HG02571 (cell line): Measurements from ENCODE around the gene GASK1A.
"Not testable (repeated sequence)": the region's sequence is repeated elsewhere in the genome, so short reads cannot be mapped to it uniquely, and the experiment has no call there.

ENCODE experiments used
- ATAC-seq: cut with Tn5 transposase; IDR thresholded peaks from one replicate; pipeline ENCODE4 v1.9.1; 2021; ENCODE audit warnings: mild to moderate bottlenecking, moderate library complexity; ENCODE audit not compliant: unreplicated experiment

The GASK1A gene

DNA sequence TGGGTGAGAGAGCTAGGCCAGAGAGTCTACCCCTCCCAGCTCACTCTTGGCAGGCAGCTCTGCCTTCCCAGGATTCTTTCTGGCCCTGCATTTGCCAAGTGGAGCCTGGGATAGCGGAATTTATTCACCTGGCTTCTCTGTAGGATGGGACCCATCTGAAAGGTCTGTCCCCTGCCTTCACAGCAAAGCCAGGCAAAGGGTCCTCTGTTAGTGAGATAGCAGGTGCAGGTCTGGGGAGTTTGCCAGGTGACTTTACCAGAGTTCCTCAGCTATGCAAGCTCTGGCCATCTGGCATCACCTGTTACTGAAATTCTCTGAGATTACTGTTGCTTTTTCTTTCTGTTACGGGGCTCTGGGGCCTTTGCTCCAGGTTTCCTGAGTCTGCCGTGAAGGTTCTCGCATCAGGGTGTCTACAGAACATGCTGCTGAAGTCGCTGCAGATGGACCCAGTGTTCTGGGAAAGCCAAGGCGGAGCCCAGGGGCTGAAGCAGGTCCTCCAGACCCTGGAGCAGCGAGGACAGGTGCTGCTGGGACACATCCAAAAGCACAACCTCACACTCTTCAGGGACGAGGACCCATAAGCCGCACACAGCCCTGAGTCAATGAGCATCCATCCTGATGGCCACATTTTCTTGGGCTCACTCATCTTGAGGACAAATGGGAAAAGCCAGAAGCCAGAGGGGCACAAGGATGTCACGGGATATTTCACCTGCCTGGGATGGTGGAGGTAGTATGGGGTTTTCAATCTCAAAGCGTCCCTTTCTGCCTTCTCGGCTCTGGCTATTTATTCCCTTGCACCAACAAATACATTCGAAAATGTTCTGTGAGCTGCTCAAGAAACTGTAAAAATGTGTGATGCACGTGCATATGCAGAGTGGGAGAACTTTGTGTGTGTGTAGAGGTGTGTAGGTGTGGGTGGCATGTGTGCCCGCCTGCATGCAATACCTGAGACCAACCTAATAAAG is 77.0 kb downstream of the GASK1A start:
- no peak for ATAC-seq

DNA sequence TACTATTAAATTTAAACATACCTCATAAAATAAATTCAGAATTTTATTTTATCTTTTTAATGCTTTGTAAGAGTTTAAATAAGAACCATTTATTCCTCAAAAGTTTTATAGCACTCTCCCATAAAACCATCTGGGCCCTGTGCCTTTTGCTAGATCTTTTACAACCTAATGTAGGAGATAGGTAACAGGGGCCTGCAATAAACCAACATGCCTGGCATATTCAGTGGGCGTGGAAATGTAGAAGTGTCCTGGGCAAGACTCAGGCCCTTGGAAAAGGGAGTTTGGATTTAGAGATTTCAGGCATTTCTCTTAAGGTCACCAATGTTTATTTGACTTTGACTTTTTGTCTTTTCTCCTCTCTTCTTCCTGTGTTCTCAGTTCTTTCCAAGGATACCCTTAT is 80.3 kb downstream of the GASK1A start:
- ATAC-seq, result no peak

DNA sequence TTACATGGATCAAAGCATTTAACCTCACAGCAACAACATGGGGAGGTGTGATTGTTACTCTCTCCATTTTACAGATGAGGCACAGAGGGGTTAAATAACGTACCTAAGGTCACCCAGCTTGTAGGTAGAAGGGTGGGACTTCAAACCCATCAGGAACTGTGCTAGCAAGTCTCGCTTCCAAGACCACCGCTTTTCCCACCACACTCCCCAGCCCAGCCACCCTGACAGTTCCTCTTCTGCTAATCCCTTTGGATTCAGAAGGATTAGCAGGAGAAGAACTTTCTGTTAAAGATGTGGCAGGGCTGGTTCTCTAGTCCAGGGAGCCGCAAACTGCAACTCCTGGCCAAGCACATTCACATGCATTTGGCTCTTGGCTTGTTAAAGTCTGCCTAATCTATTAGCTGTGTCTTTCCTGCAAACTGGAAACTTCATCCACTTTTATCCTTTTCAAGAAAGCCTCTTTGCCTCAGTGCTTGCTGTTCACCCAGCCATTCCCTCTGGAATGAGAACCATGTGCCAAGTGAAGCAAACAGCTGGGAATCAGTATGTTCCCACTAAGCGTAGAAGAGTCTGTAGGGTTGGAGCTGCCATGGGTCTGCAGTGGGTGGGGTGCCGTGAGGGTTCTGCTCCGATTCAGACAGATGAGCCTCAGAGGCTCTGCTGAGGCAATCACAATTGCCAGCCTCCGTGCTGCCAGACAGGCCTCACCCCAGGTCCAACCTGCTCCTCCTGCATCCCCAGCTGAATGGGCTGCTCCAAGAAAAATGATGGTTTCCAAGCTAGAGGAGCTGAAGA is 82.2 kb downstream of the GASK1A start:
- ATAC-seq, result no peak

DNA sequence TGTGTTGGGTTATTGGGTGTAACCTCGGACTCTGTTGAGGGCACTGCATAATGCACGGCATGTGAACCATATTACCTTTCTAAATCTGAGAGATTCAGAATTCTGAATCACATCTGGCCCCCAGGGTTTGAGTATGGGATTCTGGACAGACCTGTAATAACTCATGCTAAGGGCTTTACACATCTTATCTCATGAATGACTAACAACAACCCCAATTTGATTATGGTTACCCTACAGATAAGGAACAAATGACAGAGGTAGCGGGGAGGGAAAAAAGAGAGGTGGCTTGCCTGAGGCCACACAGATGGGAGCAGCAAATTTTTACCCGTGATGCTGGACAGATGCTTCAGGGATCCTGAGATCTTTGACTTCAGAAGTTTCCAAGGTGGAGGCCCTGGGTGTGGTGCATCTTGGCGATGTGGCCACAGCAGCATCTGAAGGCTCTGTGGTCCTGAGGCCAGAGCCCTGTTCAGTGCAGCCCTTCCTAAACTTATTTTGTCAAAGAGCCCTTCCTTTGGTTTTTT is 83.0 kb downstream of the GASK1A start:
- ATAC-seq, result no peak

DNA sequence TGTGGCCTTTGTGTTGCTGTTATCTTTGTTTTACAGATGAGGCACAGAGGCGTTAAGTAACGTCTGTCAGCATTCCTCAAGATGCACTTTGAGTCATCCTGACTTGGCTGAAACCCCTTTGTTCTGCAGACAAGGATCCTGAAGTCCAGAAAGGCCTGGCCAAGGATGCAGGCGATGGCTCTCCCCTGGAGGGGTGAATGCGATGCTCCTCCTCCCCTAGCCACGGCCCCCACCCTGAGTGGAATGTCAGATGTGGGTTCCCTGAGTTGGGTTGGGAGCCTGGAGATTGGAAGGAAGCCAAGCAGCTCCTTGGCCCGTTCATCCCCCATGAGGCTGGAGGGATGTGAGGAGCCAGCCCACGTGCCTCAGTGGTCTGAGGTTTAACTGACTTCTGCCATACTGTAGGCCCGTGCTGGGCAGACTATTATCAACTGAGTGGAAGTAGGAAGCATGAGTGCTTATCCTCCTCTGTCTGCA is 83.5 kb downstream of the GASK1A start:
- ATAC-seq, result no peak

DNA sequence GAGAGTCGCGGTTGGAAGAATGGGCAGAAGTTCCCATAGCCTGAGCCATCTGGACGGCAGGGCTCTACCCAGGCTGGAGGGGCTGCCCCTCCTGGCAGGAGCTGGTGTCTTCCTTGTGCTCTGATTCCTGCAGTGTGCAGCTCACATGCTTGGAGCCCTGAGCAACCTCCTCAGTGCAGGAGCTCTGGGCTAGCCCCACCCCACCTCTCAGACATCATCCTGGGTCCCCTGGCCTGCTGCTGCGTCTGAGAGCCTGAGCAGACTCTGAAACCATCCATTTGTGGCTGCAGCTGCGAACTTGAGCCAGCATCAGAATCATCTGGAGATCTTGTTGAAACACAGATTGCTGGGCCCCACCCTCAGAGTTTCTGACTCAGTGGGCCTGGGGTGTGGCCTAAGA is 84.0 kb downstream of the GASK1A start:
- ATAC-seq, result no peak

DNA sequence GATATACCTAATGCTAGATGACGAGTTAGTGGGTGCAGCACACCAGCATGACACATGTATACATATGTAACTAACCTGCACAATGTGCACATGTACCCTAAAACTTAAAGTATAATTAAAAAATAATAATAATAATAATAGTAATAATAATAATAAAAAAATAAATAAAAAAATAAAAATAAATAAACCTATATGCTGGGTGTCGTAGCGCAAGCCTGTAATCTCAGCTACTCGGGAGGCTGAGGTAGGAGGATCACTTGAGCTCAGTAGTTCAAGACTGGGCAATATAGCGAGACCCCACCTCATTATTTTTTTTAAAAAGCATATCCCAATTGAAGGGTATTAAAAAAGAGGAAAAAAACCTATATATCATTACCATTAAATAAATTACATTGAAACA is 91.6 kb downstream of the GASK1A start:
- not testable (repeated sequence) for ATAC-seq

DNA sequence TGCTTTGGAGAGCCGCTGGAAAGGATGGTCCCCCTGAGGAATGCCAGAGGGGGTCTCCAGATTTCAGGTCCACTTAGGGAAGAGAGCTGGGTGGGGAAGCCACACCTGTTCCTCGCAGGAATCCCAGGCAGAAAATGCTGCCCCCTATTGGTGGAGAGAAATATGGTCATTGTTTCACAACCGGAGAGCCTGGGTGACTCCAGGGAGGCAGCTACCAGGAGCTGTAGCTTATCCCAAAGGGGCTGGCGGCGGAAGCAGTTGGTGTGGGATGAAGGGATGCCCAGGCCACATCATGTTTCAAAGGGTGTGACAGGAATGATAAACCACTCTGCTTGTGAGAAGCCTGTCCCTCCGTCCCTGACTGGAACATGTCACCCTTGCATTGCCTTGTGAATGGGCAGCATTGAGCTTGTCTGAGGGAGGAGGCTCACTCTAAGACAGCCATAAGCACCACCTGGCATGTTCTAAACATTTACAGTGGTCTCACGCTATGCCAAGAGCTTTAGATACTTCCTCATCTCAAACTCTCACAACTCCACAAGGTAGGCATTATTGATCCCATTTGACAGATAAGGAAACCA is 92.3 kb downstream of the GASK1A start:
- ATAC-seq, result no peak

DNA sequence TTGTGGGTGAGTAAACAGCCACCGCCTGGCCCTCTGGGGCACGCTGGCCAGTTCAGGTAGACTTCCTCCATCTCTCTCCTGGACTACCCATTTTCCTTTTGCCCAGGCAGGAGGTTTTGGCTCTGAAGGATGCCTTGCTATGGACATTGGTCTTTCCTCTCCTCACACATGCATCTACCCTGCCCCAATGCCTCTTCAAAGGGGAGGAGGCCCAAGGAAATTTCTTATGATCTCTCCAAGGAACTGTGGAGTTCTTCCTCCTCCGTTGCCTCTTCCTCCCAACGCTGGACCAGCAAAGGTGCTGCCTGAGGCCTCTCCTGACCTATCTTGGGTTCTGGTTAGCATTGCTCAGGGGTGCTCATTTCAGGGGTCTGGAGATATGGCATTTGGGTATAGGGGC is 93.2 kb downstream of the GASK1A start:
- no peak for ATAC-seq

DNA sequence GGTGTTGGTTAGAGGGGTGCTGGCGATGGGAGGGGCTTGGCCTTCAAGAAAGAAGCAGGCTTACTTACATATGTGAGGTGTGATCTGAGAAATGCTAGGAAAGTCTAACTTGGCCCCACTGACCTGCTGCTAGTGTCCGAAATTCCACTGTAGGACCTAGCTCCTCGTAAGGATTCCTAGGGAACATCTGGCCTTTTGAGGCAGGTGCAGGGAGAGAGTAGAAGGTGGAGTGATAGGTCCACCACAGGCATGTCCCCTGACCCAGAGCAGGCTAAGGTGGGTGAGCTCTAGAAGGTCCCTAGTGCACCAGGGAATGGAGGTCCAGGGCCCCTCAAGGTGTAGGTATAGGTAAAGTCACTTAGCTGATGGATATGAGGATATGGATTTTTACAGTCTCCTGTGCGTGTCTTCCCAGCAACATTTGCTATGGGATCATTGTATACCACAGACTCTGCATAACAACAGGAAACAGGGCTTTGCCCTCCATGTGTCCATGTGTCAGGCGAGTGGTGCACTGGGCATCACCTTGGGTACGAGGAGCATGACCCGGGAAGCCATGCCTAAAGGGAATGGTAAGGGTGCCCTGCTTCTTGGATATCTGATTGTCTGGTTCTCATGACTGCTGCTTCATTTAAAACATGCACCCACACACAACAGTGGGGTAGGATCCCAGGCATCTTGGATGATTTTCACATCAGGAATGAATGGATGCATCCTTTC is 94.2 kb downstream of the GASK1A start:
- no peak for ATAC-seq

DNA sequence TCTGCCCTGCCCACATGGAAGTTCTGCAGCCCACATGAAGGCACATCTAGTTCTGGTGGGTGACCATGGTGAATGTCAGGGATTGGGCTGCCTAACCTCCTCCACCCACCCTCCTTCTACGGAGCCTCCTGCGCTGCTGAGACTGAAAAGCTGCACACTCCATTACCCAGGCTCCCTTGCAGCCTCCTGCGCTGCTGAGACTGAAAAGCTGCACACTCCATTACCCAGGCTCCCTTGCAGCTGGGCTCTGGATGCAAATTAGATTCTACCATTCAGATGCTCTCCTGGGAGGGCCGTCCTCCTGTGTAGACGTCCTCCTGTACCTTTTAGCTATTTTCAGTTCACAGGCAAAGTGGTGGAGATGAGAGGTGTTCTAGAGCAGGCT is 94.7 kb downstream of the GASK1A start:
- no peak for ATAC-seq

DNA sequence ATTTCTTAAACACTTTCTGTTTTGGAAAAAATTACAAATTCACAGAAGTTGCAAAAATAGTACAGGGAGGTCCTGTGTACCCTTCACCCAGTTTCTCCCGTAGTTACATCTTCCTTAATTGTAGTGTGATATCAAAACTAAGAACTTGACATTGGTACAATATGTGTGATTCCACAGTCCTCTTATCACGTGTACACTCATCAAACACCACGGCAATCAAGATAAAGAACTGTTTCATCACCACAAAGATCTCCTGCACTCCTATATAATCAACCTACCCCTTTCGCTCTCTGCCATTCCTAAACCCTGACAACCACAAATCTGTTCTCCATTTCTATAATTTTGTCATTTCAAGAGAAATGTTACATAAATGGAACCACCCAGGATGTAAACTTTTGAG is 95.4 kb downstream of the GASK1A start:
- no peak for ATAC-seq

DNA sequence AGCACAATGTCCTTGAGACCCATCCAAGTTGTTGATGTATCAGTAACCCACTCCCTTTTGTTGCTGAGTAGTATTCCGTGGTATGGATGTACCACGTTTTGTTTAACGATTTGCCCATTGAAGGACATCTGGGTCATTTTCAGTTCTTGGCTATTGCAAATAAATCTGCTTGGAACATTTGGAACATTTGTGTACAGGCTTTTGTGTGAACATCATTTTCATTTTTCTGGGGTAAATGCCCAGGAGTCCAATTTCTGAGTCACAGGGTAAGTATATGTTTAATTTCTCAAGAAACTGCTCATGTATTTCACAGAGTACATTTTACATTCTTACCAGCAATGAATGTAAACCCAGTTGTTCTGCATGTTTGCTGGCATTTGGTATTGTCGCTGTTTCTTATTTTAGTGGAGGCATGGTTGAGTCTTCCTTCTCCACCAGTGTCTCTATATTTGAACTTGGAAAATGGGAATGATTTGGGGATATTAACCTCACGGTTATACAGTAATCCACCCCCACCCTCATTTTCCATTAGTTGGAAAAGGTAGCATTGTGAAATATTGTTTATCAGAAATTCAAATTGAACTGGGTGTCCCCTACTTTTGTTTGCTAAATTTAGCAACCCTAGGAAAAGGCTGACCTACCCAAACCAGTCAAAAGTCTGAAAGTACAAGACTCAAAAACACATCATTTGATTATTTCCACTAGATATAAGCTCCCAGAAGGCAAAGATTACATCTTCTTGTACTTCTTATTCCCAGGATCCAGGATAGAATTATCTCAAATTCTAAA is 96.0 kb downstream of the GASK1A start:
- no peak for ATAC-seq

DNA sequence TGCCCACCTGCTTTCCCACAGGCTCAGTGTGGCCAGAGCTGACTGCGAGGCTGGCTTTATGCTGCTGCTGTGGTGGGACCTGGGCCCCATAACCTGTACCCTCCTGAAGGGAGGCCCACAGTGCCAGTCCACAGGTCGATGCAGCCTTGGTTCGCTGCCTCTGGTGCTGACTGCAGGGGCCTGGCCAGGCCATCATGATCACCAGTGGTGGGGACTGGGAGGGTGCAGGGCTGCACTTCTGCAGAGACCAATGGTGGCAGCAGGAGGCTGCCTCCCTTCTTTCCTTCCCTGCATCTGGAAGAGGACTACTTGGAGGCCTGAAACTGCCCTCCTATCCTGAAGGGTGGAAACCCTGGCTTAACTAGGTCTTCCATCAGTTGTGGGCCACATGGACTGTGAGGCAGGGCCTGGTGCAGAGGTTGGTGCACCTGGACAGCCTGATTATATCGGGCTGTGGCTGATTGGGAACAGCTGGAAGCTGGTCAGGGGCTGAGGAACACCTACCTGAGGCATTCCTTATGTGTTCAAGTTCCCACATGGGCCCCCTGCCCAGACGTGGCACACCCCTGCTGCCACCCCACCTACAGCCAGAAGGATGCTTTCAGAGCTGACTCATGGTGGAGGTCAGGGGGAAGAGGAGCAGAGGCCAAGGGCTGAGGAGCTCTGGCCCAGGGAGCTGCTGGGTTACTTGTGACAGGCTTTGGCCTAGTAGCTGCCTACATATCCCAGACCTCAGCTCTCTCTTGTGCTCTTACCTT is 97.0 kb downstream of the GASK1A start:
- no peak for ATAC-seq

DNA sequence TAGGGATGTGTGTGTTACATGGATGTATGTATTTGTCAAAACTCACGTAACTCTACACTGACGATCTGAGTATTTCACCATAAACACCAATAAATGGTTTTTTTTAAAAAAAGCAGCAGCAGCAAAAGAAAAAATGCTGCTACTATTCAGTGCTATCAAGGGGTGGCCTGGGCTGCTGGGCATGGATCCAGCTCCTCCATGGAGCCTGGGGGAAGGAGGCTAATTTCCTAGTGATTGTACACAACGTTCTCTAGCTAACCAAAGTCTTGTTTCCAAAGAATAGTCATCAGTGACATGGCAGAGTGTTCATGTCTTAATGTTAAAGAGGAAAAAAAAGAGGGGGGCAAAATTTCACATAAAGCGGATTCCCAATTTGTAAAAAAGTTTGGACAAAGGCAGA is 97.7 kb downstream of the GASK1A start:
- no peak for ATAC-seq

DNA sequence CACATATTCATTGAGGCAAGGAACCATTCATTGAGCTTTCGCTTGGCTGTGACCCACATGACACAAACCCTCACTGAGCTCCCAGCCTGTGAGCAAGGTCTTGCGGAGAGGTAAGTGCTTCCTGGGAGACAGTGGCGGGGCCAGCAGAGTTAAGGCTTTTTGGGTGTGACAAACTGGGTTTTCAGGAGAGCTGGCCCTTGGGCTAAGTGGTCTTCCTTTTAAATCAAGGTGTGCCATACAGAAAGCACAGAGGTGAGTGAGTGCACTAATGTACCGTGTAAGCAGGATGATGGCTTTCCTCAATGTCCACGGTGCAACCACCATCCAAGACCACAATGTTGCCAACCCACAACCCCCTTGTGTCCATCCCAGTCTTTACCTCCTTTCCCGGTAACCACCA is 98.2 kb downstream of the GASK1A start:
- ATAC-seq, result no peak

DNA sequence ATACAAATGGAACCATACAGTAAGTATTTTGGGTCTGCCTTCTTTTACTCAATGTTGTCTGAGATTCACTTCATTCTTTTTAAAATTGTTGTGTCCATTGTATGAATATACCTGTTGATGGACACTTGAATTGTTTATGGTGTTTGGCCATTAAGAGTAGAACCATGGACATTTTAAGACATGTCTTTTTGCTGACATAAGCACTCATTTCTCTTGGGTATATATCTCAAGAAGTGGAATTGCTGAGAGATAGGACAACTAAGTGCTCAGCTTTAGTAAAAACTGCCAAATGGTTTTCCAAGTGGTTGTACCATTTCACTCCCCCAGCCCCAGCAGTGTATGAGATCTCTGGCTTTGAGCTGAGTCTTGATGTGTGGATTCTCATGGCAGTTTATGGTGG is 98.6 kb downstream of the GASK1A start:
- no peak for ATAC-seq

DNA sequence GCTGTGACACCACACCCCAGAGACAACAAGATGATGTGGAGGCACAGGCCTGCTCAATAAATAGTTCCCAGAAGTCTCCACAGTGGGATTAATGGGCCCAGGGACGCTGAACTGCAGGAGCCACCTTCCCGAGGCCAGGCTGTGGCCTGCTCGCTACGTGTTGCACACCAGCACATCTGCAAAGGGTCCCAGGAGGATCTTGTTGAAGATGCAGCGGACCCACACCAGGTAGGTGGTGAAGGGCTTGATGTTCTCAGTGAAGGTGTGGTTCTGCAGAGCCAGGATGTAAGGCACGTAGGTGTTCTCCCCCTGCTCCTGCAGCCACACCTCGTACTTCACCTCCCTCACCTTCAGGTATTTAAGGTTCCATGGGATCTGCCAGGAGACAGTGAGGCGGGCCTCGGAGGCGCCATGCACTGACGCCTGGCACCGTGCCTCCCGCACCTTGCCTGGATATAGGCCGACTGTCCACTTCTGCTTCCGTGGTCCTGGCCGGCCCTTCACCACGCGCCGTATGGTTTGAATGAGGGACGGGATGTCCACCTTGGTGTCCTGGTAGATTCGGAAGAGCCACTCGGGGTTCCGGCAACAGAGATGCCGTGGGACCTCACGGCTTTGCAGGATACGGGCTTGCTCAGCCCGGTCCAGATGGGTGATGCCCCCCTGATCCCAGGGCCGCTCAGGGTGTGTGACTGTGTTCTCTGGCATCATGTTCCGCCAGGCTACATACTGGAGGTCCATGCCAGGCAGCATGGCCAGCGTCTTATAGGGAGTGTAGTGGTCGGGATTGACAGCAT is 100.6 kb downstream of the GASK1A start:
- ATAC-seq, result no peak
